Urothelium cell line (cell line): ENCODE measurements around the gene CTNNA3.
"Not testable (repeated sequence)": the region's sequence is repeated elsewhere in the genome, so short reads cannot be mapped to it uniquely, and the experiment has no call there.

Source experiments
- DNase-seq: peaks from one replicate; pipeline ENCODE4 v3.0.0; 2011; ENCODE audit warnings: low spot score, mixed read lengths
- FAIRE-seq: peaks from 2 replicates; lab custom pipeline; 2011; peaks lifted over from hg19 to GRCh38; lab: Jason Lieb, UNC

The CTNNA3 gene

GRCh38 chr10:67696029-67696428, at the start of gene CTNNA3:
Gene CTNNA3 (minus strand): TSS chr10:67696195.
- no peak for FAIRE-seq
- DNase-seq, result no peak

GRCh38 chr10:67735430-67735829, 39.4 kb upstream of the CTNNA3 start:
- DNase-seq (no peak), FAIRE-seq (no peak)

GRCh38 chr10:67733511-67733910, 37.5 kb upstream of the CTNNA3 start:
- DNase-seq (no peak), FAIRE-seq (no peak)

- no peak for FAIRE-seq
- no peak for DNase-seq
Observed at GRCh38 chr10:67725567-67725966, 29.6 kb upstream of the CTNNA3 start.

- no peak for DNase-seq
- FAIRE-seq, result no peak
Observed at GRCh38 chr10:67723601-67724000, 27.6 kb upstream of the CTNNA3 start.

- no peak for FAIRE-seq
- DNase-seq, result no peak
Observed at GRCh38 chr10:67722113-67722512, 26.1 kb upstream of the CTNNA3 start.

GRCh38 chr10:67716455-67716854, 20.5 kb upstream of the CTNNA3 start:
- not testable (repeated sequence) for FAIRE-seq, DNase-seq

GRCh38 chr10:67705921-67706320, 9.9 kb upstream of the CTNNA3 start:
- FAIRE-seq (no peak), DNase-seq (no peak)

GRCh38 chr10:67699613-67700270, 3.7 kb upstream of the CTNNA3 start:
- FAIRE-seq, DNase-seq: not testable (repeated sequence)

- FAIRE-seq (no peak), DNase-seq (no peak)
Observed at GRCh38 chr10:67698164-67698563, 2.2 kb upstream of the CTNNA3 start.

GRCh38 chr10:67697724-67698131, 1.7 kb upstream of the CTNNA3 start:
- FAIRE-seq, result no peak
- peak; percentile 57 for DNase-seq

- DNase-seq (no peak), FAIRE-seq (no peak)
Observed at GRCh38 chr10:67696679-67697078, 684 bp upstream of the CTNNA3 start.

- DNase-seq (no peak), FAIRE-seq (no peak)
Observed at GRCh38 chr10:67695555-67695954, 440 bp downstream of the CTNNA3 start.

- FAIRE-seq, result not testable (repeated sequence)
Observed at GRCh38 chr10:67691861-67692260, 4.1 kb downstream of the CTNNA3 start.

GRCh38 chr10:67690540-67690939, 5.5 kb downstream of the CTNNA3 start:
- FAIRE-seq, DNase-seq: not testable (repeated sequence)

More at GRCh38 chr10:67691861-67692260, 4.1 kb downstream of the CTNNA3 start:
- not testable (repeated sequence) for DNase-seq

GRCh38 chr10:67684140-67684539, 11.9 kb downstream of the CTNNA3 start:
- not testable (repeated sequence) for FAIRE-seq, DNase-seq

GRCh38 chr10:67678335-67678974, 17.5 kb downstream of the CTNNA3 start:
- FAIRE-seq (no peak), DNase-seq (no peak)

GRCh38 chr10:67676208-67676825, 19.7 kb downstream of the CTNNA3 start:
- no peak for DNase-seq
- FAIRE-seq, result no peak

- FAIRE-seq (no peak), DNase-seq (no peak)
Observed at GRCh38 chr10:67670401-67670800, 25.6 kb downstream of the CTNNA3 start.

GRCh38 chr10:67669978-67670377, 26.0 kb downstream of the CTNNA3 start:
- FAIRE-seq, result no peak
- no peak for DNase-seq

- FAIRE-seq (no peak), DNase-seq (no peak)
Observed at GRCh38 chr10:67668448-67668847, 27.5 kb downstream of the CTNNA3 start.

- FAIRE-seq (no peak), DNase-seq (no peak)
Observed at GRCh38 chr10:67667035-67667425, 29.0 kb downstream of the CTNNA3 start.
